ENCODE measurements around the gene SLC4A2.

DNA sequence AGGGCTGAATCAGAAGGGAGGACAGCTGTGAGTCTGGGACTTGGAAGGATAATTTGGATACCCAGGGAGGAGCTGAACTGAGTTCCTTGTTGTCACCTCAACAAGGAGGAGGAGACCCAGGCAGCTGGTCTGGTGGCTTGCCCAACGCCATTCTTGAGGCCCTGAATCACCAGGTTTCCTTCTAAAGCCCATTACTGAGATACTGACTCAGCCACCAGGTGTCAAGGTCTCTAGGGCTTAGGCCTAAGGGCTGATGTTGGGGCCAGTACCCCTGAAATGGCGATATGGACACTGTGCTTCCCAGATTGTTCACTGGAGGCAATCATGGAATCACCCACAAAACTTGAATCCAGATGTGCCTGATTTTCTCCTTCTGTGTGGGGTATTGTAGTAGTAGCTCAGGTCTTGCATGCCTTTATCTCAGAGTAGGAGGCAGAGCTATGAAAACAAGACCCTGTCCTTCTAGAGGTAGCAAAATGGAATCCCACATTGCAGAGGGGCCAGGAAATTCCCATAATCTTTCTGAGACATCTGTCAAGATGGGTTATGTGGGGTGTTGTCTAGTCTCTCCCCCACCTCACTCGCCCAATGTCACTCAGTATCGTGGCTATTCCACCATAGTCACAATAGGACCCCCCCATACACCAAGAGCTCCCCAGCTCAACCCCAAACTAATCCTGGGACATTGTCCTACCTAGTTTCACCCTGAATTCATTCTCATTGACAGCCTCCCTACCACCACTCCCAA is 33.3 kb upstream of the SLC4A2 start:
- TF ChIP-seq CTCF (IDR thresholded peaks at IDR 0.05) (no peak), POLR2A (IDR thresholded peaks at IDR 0.05; ENCODE audit: low read length) (no peak), CHD2 (IDR thresholded peaks at IDR 0.05; ENCODE audit: low read length, partially characterized antibody) (no peak), EP300 (IDR thresholded peaks at IDR 0.05) (no peak), MAX (IDR thresholded peaks at IDR 0.05) (no peak)
